GM03348 (cell line): ENCODE data around the gene C1orf232.

Experiments
- DNase-seq: peaks from one replicate; pipeline ENCODE4 v3.0.0; 2012; ENCODE audit warnings: low spot score

The C1orf232 gene

GRCh38 chr1:26168410-26169197 lies at the start of gene C1orf232:
Gene C1orf232 (minus strand): TSS chr1:26168963. CDS start chr1:26168499, 464 bp downstream.
- no peak for DNase-seq

- DNase-seq, result no peak
Measured at GRCh38 chr1:26215246-26215645, 46.5 kb upstream of the C1orf232 start.

- no peak for DNase-seq
Measured at GRCh38 chr1:26213335-26213905, 44.7 kb upstream of the C1orf232 start.

GRCh38 chr1:26212726-26213125 lies 44.0 kb upstream of the C1orf232 start:
- no peak for DNase-seq

- no peak for DNase-seq
Measured at GRCh38 chr1:26210147-26210870, 41.5 kb upstream of the C1orf232 start.

- no peak for DNase-seq
Measured at GRCh38 chr1:26203642-26204318, 35.0 kb upstream of the C1orf232 start.

- DNase-seq, result no peak
Measured at GRCh38 chr1:26200413-26200812, 31.6 kb upstream of the C1orf232 start.

GRCh38 chr1:26197813-26198212 lies 29.1 kb upstream of the C1orf232 start:
- no peak for DNase-seq

- no peak for DNase-seq
Measured at GRCh38 chr1:26197301-26197700, 28.5 kb upstream of the C1orf232 start.

- no peak for DNase-seq
Measured at GRCh38 chr1:26195805-26196204, 27.0 kb upstream of the C1orf232 start.

GRCh38 chr1:26191739-26192138 lies 23.0 kb upstream of the C1orf232 start:
- no peak for DNase-seq

GRCh38 chr1:26190373-26190987 lies 21.7 kb upstream of the C1orf232 start, which contains the start of gene CATSPER4:
Gene CATSPER4 (plus strand): TSS chr1:26190602. CDS start chr1:26190628, 26 bp downstream.
- no peak for DNase-seq

- no peak for DNase-seq
Measured at GRCh38 chr1:26189751-26190275, 21.1 kb upstream of the C1orf232 start.

GRCh38 chr1:26189331-26189730 lies 20.6 kb upstream of the C1orf232 start:
- no peak for DNase-seq

GRCh38 chr1:26188477-26188876 lies 19.7 kb upstream of the C1orf232 start:
- no peak for DNase-seq

- DNase-seq, result no peak
Measured at GRCh38 chr1:26187882-26188281, 19.1 kb upstream of the C1orf232 start.

GRCh38 chr1:26184883-26185282 lies 16.1 kb upstream of the C1orf232 start:
- DNase-seq, result no peak

- no peak for DNase-seq
Measured at GRCh38 chr1:26184086-26184485, 15.3 kb upstream of the C1orf232 start.

- DNase-seq, result no peak
Measured at GRCh38 chr1:26182383-26182696, 13.6 kb upstream of the C1orf232 start.

GRCh38 chr1:26181586-26182382 lies 13.0 kb upstream of the C1orf232 start:
- no peak for DNase-seq

GRCh38 chr1:26180010-26180506 lies 11.3 kb upstream of the C1orf232 start:
- DNase-seq, result no peak
